ENCODE measurements around the gene ERAL1. TPM values are rescaled to one million over a fixed set of nuclear protein-coding genes. Genes with fewer than 3 reads are reported as not detected.

ERAL1 gene
- total and polyA plus RNA-seq, 2 of the 8 experiments (the other 6 are each of a cell fraction or from before 2014, with no cell fraction given): 67.8 to 122 TPM

- no peak for TF ChIP-seq KDM5A (IDR thresholded peaks at IDR 0.05; ENCODE audit: low read length)
- TF ChIP-seq FOSL1 (IDR thresholded peaks at IDR 0.05; ENCODE audit: insufficient read depth, low read depth, low read length): no peak
- no peak for TF ChIP-seq POLR2AphosphoS5 (IDR thresholded peaks at IDR 0.05; ENCODE audit: low read depth, low read length)
- TF ChIP-seq RAD21 (IDR thresholded peaks at IDR 0.05 in 1 of 2, conservative IDR thresholded peaks at IDR 0.05 in 1 of 2; ENCODE audit: low read depth in 2 of 2, low read length in 2 of 2): no peak
- no peak for TF ChIP-seq CHD2 (IDR thresholded peaks at IDR 0.05; ENCODE audit: low read length)
- TF ChIP-seq CHD1 (IDR thresholded peaks at IDR 0.05; ENCODE audit: low read depth, low read length): no peak
Observed at GRCh38 chr17:28878158-28878910, 23.5 kb downstream of the ERAL1 start (continued).

Data from H1 (cell line).